Fibroblast of pulmonary artery (primary cell): ENCODE measurements around the gene ZNF345.

Experiments
- DNase-seq: peaks from one replicate; pipeline ENCODE4 v3.0.0-alpha.2; 2010; ENCODE audit warnings: low read depth
- H3K4me3 ChIP-seq: replicated peaks from 2 replicates; pipeline ENCODE4 v1.5.1; 2011; ENCODE audit warnings: low read depth, mild to moderate bottlenecking, control low read depth, low read length, moderate library complexity
- CTCF ChIP-seq: IDR thresholded peaks from 2 replicates; pipeline ENCODE4 v1.5.1; 2011; ENCODE audit warnings: mild to moderate bottlenecking, control low read depth, low read length, inconsistent platforms; ENCODE audit errors: missing control alignments

The ZNF345 gene

GRCh38 chr19:36918090-36918489 lies 67.4 kb downstream of the ZNF345 start:
- DNase-seq, result no peak
- no peak for TF ChIP-seq CTCF
- no peak overlapping the region for H3K4me3 ChIP-seq
